HepG2 (cell line): ENCODE data around the gene STUM. TPM values are rescaled to one million over a fixed set of nuclear protein-coding genes. Genes with fewer than 3 reads are reported as not detected.

ENCODE experiments used
- ATAC-seq: fragments of 200-7000 bp; cut with Tn5 transposase; 3 replicates; pipeline ENCODE4 v1.9.1; 2020; ENCODE audit warnings: mild to moderate bottlenecking, moderate library complexity
- BruUV-seq: library from RNA; stranded (reverse); fragments of 400-500 nt; replicated peaks from 2 replicates; lab custom pipeline; 2021; lab: Mats Ljungman, UMichigan
- CTCF ChIA-PET: fragments of 300-600 bp; formaldehyde crosslinking; extraction: SDS; loops from one replicate; lab custom pipeline; 2021; ENCODE audit warnings: low total read pairs, inconsistent platforms, low intra/inter-chr PET ratio; lab: Yijun Ruan, JAX
- POLR2A ChIA-PET: fragments of 350-600 bp; sonication (Branson Sonifier 250); formaldehyde crosslinking; loops from one replicate; lab custom pipeline; 2020; ENCODE audit warnings: antibody characterized with exemption, inconsistent platforms; lab: Yijun Ruan, JAX
- DNase-seq: peaks from one replicate; pipeline ENCODE4 v3.0.0-alpha.2; 2015; ENCODE audit warnings: low spot score
- FAIRE-seq: peaks from 3 replicates; lab custom pipeline; 2011; peaks lifted over from hg19 to GRCh38; lab: Jason Lieb, UNC
- H2AFZ ChIP-seq: one replicate; pipeline ENCODE4 v1.6.1; 2011; ENCODE audit warnings: low read length, inconsistent platforms
- H3K27ac ChIP-seq: fragments of 300-600 bp; 3 replicates; pipeline ENCODE4 v1.8.0; 2011; ENCODE audit warnings: mixed run types, mild to moderate bottlenecking, mixed read lengths, low read length, inconsistent platforms; ENCODE audit not compliant: insufficient read depth; ENCODE audit errors: extremely low read length
- H3K27me3 ChIP-seq, 2 experiments: fragments of 200-600 bp in 1 of 2; 2 replicates in 1 of 2; 3 replicates in 1 of 2; pipeline versions ENCODE4 v1.6.0 to v1.8.0; 2011; ENCODE audit warnings: low read length in 2 of 2, mild to moderate bottlenecking in 2 of 2, moderate library complexity in 2 of 2, inconsistent platforms in 1 of 2; ENCODE audit not compliant: insufficient read depth in 2 of 2, control insufficient read depth in 1 of 2
- H3K36me3 ChIP-seq, 2 experiments: fragments of 200-600 bp in 1 of 2; replicated peaks in 1 of 2; 2 replicates in 1 of 2; 3 replicates in 1 of 2; pipeline versions ENCODE4 v1.5.1 to v1.8.0; 2011; ENCODE audit warnings: low read length in 2 of 2, inconsistent platforms in 1 of 2; ENCODE audit not compliant: insufficient read depth in 2 of 2, control insufficient read depth in 1 of 2
- H3K4me1 ChIP-seq: 2 replicates; pipeline ENCODE4 v1.5.1; 2012; ENCODE audit warnings: low read length, inconsistent platforms; ENCODE audit not compliant: insufficient read depth
- H3K4me2 ChIP-seq: 2 replicates; pipeline ENCODE4 v1.6.0; 2011; ENCODE audit warnings: low read depth, low read length, inconsistent platforms
- H3K4me3 ChIP-seq, 3 experiments: fragments of 200-600 bp in 1 of 3; sonication (generic), shearing (Covaris generic) in 1 of 3; replicated peaks in 1 of 3; 2 replicates each; pipeline ENCODE4 v1.5.1; 2011 to 2016; ENCODE audit warnings: low read length in 3 of 3, inconsistent platforms in 2 of 3, low read depth in 2 of 3, mild to moderate bottlenecking in 2 of 3, control low read depth in 1 of 3, mixed read lengths in 1 of 3; ENCODE audit not compliant: insufficient read depth in 1 of 3
- H3K79me2 ChIP-seq: one replicate; pipeline ENCODE4 v1.6.1; 2011; ENCODE audit warnings: low read length, inconsistent platforms; ENCODE audit not compliant: insufficient read depth
- H3K9ac ChIP-seq: 2 replicates; pipeline ENCODE4 v1.6.0; 2011; ENCODE audit warnings: mild to moderate bottlenecking, low read depth, low read length, inconsistent platforms; ENCODE audit not compliant: insufficient read depth
- H3K9me3 ChIP-seq: 2 replicates; pipeline ENCODE4 v1.5.1; 2012; ENCODE audit warnings: mild to moderate bottlenecking, low read length
- H4K20me1 ChIP-seq: 2 replicates; pipeline ENCODE4 v1.6.0; 2011; ENCODE audit warnings: inconsistent platforms, mild to moderate bottlenecking, low read length, moderate library complexity; ENCODE audit not compliant: insufficient read depth
- BRF2 ChIP-seq: sonication (generic); formaldehyde crosslinking; IDR thresholded peaks from 2 replicates; pipeline ENCODE4 v1.8.1; 2022; ENCODE audit warnings: mild to moderate bottlenecking, missing genetic modification reagents
- MIER3 ChIP-seq: IDR thresholded peaks from 2 replicates; pipeline ENCODE4 v1.6.1; 2016; ENCODE audit warnings: missing compliant biosample characterization, borderline replicate concordance
- PHB2 ChIP-seq: fragments of 450-650 bp; IDR thresholded peaks from 2 replicates; pipeline ENCODE4 v1.6.1; 2018; ENCODE audit not compliant: partially characterized antibody
- RNF2 ChIP-seq: fragments of 450-650 bp; conservative IDR thresholded peaks from 2 replicates; pipeline ENCODE4 v1.6.1; 2016; ENCODE audit warnings: low read depth
- RXRA ChIP-seq: sonication (generic); formaldehyde crosslinking; IDR thresholded peaks from 2 replicates; pipeline ENCODE4 v1.5.1; 2020; ENCODE audit warnings: missing genetic modification reagents
- ZNF549 ChIP-seq: sonication (generic); formaldehyde crosslinking; IDR thresholded peaks from 2 replicates; pipeline ENCODE4 v1.5.0; 2020; ENCODE audit warnings: missing genetic modification reagents
- WGBS: methylation state at CpG from one replicate; pipeline ENCODE4 v1.1.6; 2017; ENCODE audit warnings: low lambda C conversion rate; 5-methylcytosine and 5-hydroxymethylcytosine counted together
- in situ Hi-C: cut with HindIII; loops from 2 replicates; pipeline ENCODE4 v1.10.0; 2017; ENCODE audit warnings: low pct_unique_long_range_greater_than_20kb; ENCODE audit not compliant: extremely low pct_ligation_motif_present
- intact Hi-C: fragments of 100-400 bp; cut with micrococcal nuclease; formaldehyde crosslinking; loops from one replicate; pipeline ENCODE4 v1.10.0; 2022; ENCODE audit not compliant: unreplicated experiment
- polyA plus RNA-seq, 8 experiments: library from polyadenylated mRNA; depleted of rRNA in 3 of 8; stranded (reverse) in 7 of 8; unstranded in 1 of 8; fragments of >200 nt; fragmentation: Illumina TruSeq in 4 of 8; extraction: Trizol in 4 of 8; gene quantifications; 2 replicates each; pipeline versions ENCODE4 v1.2.1 to v1.2.3, GENCODE V29; 2011 to 2016; ENCODE audit warnings: low read depth in 4 of 8, missing spikeins in 1 of 8, mixed read lengths in 1 of 8; ENCODE audit not compliant: insufficient read depth in 1 of 8
- total RNA-seq, 5 experiments: library from RNA; depleted of rRNA; stranded (reverse); fragments of >200 nt; fragmentation: Illumina TruSeq; extraction: Trizol; gene quantifications; 2 replicates each; pipeline ENCODE4 v1.2.3, GENCODE V29; 2016; ENCODE audit warnings: low read depth in 1 of 5
- TF ChIP-seq, protein P1 (sequence below): sonication (generic); formaldehyde crosslinking; IDR thresholded peaks from 2 replicates; pipeline ENCODE4 v1.5.0; 2020; ENCODE audit warnings: mild to moderate bottlenecking, missing genetic modification reagents
- TF ChIP-seq, protein P2 (sequence below): sonication (generic); formaldehyde crosslinking; IDR thresholded peaks from 2 replicates; pipeline ENCODE4 v1.4.0; 2020; ENCODE audit warnings: missing genetic modification reagents

The STUM gene
- total and polyA plus RNA-seq, 2 of the 13 experiments (the other 11 are each of a cell fraction or from before 2014, with no cell fraction given), result not detected

- ATAC-seq (no peak), FAIRE-seq (no peak), DNase-seq (no peak)
- TF ChIP-seq ZNF549 (no peak), PHB2 (no peak), BRF2 (no peak), MIER3 (no peak), RNF2 (no peak), RXRA (no peak)
- TF ChIP-seq, protein P1, sequence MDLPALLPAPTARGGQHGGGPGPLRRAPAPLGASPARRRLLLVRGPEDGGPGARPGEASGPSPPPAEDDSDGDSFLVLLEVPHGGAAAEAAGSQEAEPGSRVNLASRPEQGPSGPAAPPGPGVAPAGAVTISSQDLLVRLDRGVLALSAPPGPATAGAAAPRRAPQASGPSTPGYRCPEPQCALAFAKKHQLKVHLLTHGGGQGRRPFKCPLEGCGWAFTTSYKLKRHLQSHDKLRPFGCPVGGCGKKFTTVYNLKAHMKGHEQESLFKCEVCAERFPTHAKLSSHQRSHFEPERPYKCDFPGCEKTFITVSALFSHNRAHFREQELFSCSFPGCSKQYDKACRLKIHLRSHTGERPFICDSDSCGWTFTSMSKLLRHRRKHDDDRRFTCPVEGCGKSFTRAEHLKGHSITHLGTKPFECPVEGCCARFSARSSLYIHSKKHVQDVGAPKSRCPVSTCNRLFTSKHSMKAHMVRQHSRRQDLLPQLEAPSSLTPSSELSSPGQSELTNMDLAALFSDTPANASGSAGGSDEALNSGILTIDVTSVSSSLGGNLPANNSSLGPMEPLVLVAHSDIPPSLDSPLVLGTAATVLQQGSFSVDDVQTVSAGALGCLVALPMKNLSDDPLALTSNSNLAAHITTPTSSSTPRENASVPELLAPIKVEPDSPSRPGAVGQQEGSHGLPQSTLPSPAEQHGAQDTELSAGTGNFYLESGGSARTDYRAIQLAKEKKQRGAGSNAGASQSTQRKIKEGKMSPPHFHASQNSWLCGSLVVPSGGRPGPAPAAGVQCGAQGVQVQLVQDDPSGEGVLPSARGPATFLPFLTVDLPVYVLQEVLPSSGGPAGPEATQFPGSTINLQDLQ (CRISPR knock-in tag), result no peak
- TF ChIP-seq, protein P2, sequence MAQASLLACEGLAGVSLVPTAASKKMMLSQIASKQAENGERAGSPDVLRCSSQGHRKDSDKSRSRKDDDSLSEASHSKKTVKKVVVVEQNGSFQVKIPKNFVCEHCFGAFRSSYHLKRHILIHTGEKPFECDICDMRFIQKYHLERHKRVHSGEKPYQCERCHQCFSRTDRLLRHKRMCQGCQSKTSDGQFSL (CRISPR knock-in tag), result no peak
- Histone ChIP-seq H3K9me3 (no peaks in the 10 kb centered on the region), H3K79me2 (no peaks in the 10 kb centered on the region), H3K4me3 (no peak overlapping the region), H3K9ac (no peak overlapping the region), H3K36me3 (no peaks in the 10 kb centered on the region), H2AFZ (no peak overlapping the region), H3K27ac (no peak overlapping the region), H3K27me3 (peaks cover 9 to 73% of the 10 kb centered on the region in 2 experiments; a peak in 4 of 5 replicates), H4K20me1 (no peaks in the 10 kb centered on the region), H3K4me2 (no peak overlapping the region), H3K4me1 (no peaks in the 10 kb centered on the region)
- WGBS, result 25% methylated on average over 15 of the region's 23 CpGs
- POLR2A ChIA-PET, result no interaction called here
- CTCF ChIA-PET, result no interaction called here
- in situ Hi-C loops, result no loop called here
- BruUV-seq, result no TSS peak
- intact Hi-C loops, result no loop called here
These were observed 92.0 kb downstream of the STUM start for GRCh38 chr1:226640321-226641136.
